HG03039 (cell line): Measurements from ENCODE around the gene SVBP.
"Not testable (repeated sequence)": the region's sequence is repeated elsewhere in the genome, so short reads cannot be mapped to it uniquely, and the experiment has no call there.

Source experiments
- ATAC-seq: cut with Tn5 transposase; IDR thresholded peaks from one replicate; pipeline ENCODE4 v1.9.1; 2021; ENCODE audit warnings: mild to moderate bottlenecking, moderate library complexity; ENCODE audit not compliant: unreplicated experiment

Gene SVBP

GRCh38 chr1:42816585-42817439 lies at the start of gene SVBP, which contains the start of gene ERMAP:
Gene SVBP (minus strand): TSS chr1:42817397. CDS start chr1:42816544, 853 bp downstream.
Gene ERMAP (plus strand): TSS chr1:42817122. CDS start chr1:42830449, 13,327 bp downstream.
- peak; percentile 85 for ATAC-seq

- no peak for ATAC-seq
Observed at GRCh38 chr1:42866549-42866948, 49.4 kb upstream of the SVBP start.

- no peak for ATAC-seq
Observed at GRCh38 chr1:42861014-42861399, 43.8 kb upstream of the SVBP start.

GRCh38 chr1:42860339-42861013 lies 43.3 kb upstream of the SVBP start:
- ATAC-seq: no peak

GRCh38 chr1:42859366-42859765 lies 42.2 kb upstream of the SVBP start:
- ATAC-seq: not testable (repeated sequence)

GRCh38 chr1:42856554-42856953 lies 39.4 kb upstream of the SVBP start:
- ATAC-seq: not testable (repeated sequence)

GRCh38 chr1:42853116-42853884 lies 36.1 kb upstream of the SVBP start:
- ATAC-seq: no peak

GRCh38 chr1:42852608-42852980 lies 35.4 kb upstream of the SVBP start:
- no peak for ATAC-seq

GRCh38 chr1:42851960-42852607 lies 34.9 kb upstream of the SVBP start:
- no peak for ATAC-seq

GRCh38 chr1:42851420-42851819 lies 34.2 kb upstream of the SVBP start:
- no peak for ATAC-seq

- ATAC-seq: no peak
Observed at GRCh38 chr1:42849944-42850343, 32.7 kb upstream of the SVBP start.

GRCh38 chr1:42848823-42849537 lies 31.8 kb upstream of the SVBP start:
- ATAC-seq: no peak

- ATAC-seq: no peak
Observed at GRCh38 chr1:42847721-42848460, 30.7 kb upstream of the SVBP start.

- no peak for ATAC-seq
Observed at GRCh38 chr1:42847111-42847595, 30.0 kb upstream of the SVBP start.

GRCh38 chr1:42846257-42847110 lies 29.3 kb upstream of the SVBP start, which contains the start of gene ZNF691:
Gene ZNF691 (plus strand): TSS chr1:42846613. CDS start chr1:42849659, 3,046 bp downstream.
- peak; percentile 85 for ATAC-seq

- no peak for ATAC-seq
Observed at GRCh38 chr1:42845866-42846256, 28.7 kb upstream of the SVBP start.

- no peak for ATAC-seq
Observed at GRCh38 chr1:42845193-42845592, 28.0 kb upstream of the SVBP start.

- no peak for ATAC-seq
Observed at GRCh38 chr1:42844592-42845140, 27.5 kb upstream of the SVBP start.
